Stimulated activated CD4-positive, alpha-beta T cell treated with anti-CD3 and anti-CD28 coated beads, TNF-alpha, amount 100 ng/mL, for 4 hours (primary cell): Measurements from ENCODE around the gene SMARCA1.
"Not testable (repeated sequence)": the region's sequence is repeated elsewhere in the genome, so short reads cannot be mapped to it uniquely, and the experiment has no call there.

Source experiments
- DNase-seq, 3 experiments: peaks; one replicate each; pipeline ENCODE4 v3.0.0-alpha.2; 2020; ENCODE audit warnings: low read depth in 3 of 3

Gene SMARCA1, protein sequence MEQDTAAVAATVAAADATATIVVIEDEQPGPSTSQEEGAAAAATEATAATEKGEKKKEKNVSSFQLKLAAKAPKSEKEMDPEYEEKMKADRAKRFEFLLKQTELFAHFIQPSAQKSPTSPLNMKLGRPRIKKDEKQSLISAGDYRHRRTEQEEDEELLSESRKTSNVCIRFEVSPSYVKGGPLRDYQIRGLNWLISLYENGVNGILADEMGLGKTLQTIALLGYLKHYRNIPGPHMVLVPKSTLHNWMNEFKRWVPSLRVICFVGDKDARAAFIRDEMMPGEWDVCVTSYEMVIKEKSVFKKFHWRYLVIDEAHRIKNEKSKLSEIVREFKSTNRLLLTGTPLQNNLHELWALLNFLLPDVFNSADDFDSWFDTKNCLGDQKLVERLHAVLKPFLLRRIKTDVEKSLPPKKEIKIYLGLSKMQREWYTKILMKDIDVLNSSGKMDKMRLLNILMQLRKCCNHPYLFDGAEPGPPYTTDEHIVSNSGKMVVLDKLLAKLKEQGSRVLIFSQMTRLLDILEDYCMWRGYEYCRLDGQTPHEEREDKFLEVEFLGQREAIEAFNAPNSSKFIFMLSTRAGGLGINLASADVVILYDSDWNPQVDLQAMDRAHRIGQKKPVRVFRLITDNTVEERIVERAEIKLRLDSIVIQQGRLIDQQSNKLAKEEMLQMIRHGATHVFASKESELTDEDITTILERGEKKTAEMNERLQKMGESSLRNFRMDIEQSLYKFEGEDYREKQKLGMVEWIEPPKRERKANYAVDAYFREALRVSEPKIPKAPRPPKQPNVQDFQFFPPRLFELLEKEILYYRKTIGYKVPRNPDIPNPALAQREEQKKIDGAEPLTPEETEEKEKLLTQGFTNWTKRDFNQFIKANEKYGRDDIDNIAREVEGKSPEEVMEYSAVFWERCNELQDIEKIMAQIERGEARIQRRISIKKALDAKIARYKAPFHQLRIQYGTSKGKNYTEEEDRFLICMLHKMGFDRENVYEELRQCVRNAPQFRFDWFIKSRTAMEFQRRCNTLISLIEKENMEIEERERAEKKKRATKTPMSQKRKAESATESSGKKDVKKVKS

GRCh38 chrX:129523079-129523911 is at the start of gene SMARCA1:
SMARCA1 (minus strand) TSS chrX:129523490; CDS start chrX:129523370, 120 bp downstream.
- DNase-seq = no peak

DNA sequence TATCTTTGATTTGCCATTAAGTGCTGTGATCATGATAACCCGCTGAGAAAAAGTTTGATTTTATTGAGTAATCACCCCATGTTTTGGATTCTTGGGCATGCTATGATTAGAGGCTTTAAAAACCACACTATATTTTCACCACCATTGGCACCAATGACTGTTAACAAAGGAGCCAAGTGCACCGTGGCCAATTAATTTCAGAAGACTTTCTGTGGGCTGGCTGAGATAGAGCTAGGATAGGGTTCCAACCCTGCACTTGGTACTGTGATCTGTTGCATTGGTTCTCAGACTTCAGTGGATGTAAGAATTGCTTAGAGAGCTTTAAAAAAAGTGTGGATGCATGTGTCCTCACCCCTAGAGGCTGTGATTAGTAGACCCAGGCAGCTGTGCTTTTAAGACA is 49.1 kb upstream of the SMARCA1 start:
- DNase-seq = no peak

- no peak for DNase-seq
Measured at GRCh38 chrX:129568349-129568748, 45.1 kb upstream of the SMARCA1 start.

GRCh38 chrX:129566073-129566472 is 42.8 kb upstream of the SMARCA1 start:
- DNase-seq = no peak

- DNase-seq = no peak
Measured at GRCh38 chrX:129565046-129565650, 41.9 kb upstream of the SMARCA1 start.

- not testable (repeated sequence) for DNase-seq
Measured at GRCh38 chrX:129564345-129564744, 41.1 kb upstream of the SMARCA1 start.

GRCh38 chrX:129561453-129561852 is 38.2 kb upstream of the SMARCA1 start:
- no peak for DNase-seq

GRCh38 chrX:129559783-129560182 is 36.5 kb upstream of the SMARCA1 start:
- no peak for DNase-seq

GRCh38 chrX:129557844-129558480 is 34.7 kb upstream of the SMARCA1 start:
- no peak for DNase-seq

DNA sequence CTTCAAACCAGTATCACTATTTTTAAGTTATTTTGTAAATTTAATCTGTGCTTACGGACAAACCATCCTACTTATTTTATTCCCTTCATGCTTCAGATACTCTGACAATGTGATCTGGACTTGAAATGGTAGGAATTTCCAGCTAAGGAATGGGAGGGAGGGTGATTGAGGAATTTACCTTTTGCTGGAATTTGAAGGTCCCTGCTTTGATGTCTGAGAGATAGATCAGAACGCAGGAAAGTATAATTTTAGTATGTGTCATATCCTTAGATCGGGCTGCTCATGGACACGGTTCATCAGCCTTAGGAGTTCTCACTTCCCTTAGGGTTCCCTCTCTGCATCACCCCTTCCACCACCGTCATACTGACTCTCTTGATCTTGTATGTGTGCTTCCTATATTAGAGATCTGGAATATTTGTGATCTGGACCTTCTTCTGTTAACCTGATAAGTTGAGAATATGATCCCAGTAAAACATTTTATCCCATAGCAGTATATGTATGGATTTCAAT is 33.6 kb upstream of the SMARCA1 start:
- DNase-seq = no peak

DNA sequence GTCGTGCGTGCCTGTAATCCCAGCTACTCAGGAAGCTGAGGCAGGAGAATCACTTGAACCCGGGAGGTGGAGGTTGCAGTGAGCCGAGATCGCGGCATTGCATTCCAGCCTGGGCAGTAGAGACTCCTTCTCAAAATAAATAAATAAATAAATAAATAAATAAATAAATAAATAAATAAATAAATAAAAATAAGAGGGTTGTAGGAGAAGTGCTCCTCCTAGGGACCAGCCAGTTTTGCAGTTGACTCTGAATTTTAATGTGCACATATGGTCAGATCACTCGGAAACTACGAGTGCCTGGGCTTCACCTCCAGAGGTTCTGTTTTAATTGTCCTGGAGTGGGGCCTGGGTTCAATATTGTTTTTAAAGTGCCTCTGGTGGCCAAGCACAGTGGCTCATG is 31.5 kb upstream of the SMARCA1 start:
- DNase-seq = not testable (repeated sequence)

DNA sequence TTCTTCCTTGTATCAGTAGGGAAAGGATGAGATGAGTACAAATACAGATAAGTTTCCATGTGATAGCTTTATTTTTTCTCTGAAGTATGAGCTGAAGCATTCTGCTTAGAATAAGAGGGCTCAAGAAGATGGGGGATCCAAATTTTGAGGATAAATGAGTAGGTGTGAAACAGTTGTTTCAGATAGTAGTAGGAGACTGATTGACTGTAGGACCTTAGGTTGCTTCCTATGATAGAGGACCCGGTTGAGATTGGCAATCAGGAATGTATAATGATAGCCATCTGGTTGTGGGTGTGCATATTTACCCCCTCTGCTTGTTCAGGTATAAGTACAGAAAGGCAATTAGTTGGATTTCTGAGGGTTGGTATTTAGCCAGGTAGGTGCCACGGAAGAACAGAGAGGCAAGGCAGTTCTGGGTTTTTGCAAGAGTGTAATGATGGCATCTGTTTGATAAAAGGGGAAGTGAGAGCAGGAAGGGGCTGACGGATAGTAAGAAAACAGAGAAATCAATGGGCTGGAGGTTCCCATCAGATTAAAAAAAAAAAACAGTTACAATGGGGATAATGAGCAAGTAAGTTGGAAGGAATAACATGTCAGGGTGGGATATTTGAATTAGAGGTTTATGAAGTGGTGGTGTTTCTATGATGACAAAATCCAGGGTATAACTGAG is 30.5 kb upstream of the SMARCA1 start:
- no peak for DNase-seq

- DNase-seq = no peak
Measured at GRCh38 chrX:129549124-129549523, 25.8 kb upstream of the SMARCA1 start.

GRCh38 chrX:129545408-129545807 is 22.1 kb upstream of the SMARCA1 start:
- no peak for DNase-seq

- DNase-seq = no peak
Measured at GRCh38 chrX:129544780-129545179, 21.5 kb upstream of the SMARCA1 start.

DNA sequence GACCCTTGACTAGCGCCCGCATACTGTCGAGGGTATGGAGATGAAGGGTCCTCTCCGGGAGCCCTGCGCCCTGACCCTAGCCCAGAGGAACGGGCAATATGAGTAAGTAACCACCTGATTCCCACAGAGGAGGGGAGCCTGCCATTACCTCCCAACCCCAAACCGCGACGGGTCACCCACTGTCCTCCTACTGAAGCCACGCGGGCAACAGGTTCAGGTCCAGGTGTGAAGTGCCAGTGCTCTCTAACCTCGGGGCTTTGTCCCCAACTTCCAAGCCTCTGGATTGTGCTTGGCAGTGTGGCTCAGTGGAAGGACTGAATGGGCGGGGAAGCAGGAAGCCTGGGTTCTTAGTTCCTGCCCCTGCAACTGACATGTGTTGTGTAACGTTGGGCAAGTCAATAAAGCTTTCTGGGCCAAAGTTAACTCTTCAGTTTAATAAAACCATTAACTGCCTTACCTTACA is 17.5 kb upstream of the SMARCA1 start:
- DNase-seq = no peak

- DNase-seq = peak; percentile 18 to 20 (median 18)
Measured at GRCh38 chrX:129540068-129540653, 16.9 kb upstream of the SMARCA1 start, which contains the start of gene OCRL. OCRL (plus strand) TSS chrX:129540259; CDS start chrX:129540440, 181 bp downstream.

GRCh38 chrX:129534816-129535578 is 11.7 kb upstream of the SMARCA1 start:
- no peak for DNase-seq
